Measurements from ENCODE around the gene TP53RK. TPM values are rescaled to one million over a fixed set of nuclear protein-coding genes. Genes with fewer than 3 reads are reported as not detected.

Gene TP53RK
- total RNA-seq, 1 experiment from 2014 or later = 21.5 TPM

DNA sequence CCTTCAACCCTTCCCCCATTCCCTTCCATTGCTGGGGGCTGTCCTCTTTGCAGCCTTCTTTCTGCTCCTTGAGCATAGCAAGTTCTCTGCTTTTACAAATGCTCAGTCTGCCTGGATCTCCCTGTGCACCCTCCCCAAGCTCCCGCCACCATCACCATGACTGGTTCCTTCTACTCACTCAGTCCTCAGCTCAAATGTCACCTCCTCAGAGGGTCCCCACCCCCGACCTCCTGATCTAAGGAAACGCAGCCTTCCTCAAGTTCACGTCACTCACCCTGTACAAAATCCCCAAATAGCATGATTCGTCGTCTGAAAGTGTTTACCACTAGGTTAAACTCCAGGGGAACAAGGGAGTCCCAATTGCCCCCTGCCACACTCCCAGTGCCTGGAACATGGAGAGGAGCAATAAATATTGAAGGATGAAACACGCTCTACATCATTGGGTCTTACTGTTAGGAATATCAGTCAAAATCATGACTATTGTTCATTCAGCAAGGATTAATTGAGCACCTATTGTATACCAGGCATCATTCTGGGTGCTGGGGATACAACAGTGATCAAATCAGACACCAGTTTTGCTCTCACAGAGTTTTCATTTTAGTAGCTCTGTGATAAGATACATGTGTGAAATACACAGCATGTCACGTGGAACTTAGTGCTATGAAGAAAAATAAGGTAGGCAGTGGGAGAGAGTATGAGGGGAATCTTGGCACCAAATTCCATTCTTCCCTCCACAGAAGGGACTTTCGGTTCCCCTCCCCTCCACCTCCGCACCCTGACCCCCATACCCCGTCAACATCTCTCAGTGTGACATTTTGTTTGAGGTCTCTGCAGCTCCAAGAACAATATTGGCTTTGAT is 15.6 kb downstream of the TP53RK start:
- Mint-ChIP-seq H3K9me3 (peaks cover 11 to 22% of the 10 kb centered on the region in 2 experiments), H3K27me3 (ENCODE audit: low read depth) (peaks cover 1% of the 10 kb centered on the region; the same call in 1 of the 2 replicates), H3K4me3 (no peak overlapping the region), H3K27ac (peak overlapping the region; percentile 92 to 94 (median 93); a peak in 4 of 7 replicates), H3K36me3 (ENCODE audit: insufficient read depth in 1 of 3, low read depth in 3 of 3) (peaks cover 18 to 50% (median 42%) of the 10 kb centered on the region in 3 experiments), H3K4me1 (peaks cover 19 to 36% of the 10 kb centered on the region in 2 experiments)
- H3K23me2 ChIP-seq (ENCODE audit: insufficient read length, low read depth, low read length, poor library complexity, severe bottlenecking) = no peaks in the 10 kb centered on the region
- H2BK5ac ChIP-seq (ENCODE audit: insufficient read length, low read length) = no peak overlapping the region
- no peak overlapping the region for H3T11ph ChIP-seq (ENCODE audit: low read length)
- H3K4me2 ChIP-seq (ENCODE audit: insufficient read depth, insufficient read length, low read length) = no peak overlapping the region
- peaks cover 3% of the 10 kb centered on the region for H3K79me1 ChIP-seq (ENCODE audit: insufficient read depth, low read depth, low read length, poor library complexity, severe bottlenecking)
- no peak overlapping the region for H3K9ac ChIP-seq (ENCODE audit: extremely low read depth, insufficient read length, low read length)
- no peak overlapping the region for H3K4ac ChIP-seq (ENCODE audit: low read depth, low read length)
- TF ChIP-seq CTCF (conservative IDR thresholded peaks at IDR 0.05) = no peak
- DNase-seq = no peak
- no peak overlapping the region for H4K91ac ChIP-seq (ENCODE audit: insufficient read length, low read depth, low read length)
- H2BK15ac ChIP-seq (ENCODE audit: low read depth, low read length) = no peak overlapping the region
- H4K8ac ChIP-seq (replicated peaks; ENCODE audit: insufficient read length, low read depth, low read length) = no peak overlapping the region
- no peak overlapping the region for H3K14ac ChIP-seq (ENCODE audit: insufficient read depth, low read length)
- no peaks in the 10 kb centered on the region; the same call in 1 of the 2 replicates for H3K4me1 ChIP-seq (ENCODE audit: insufficient read depth, low read length)
- H3K27ac ChIP-seq (ENCODE audit: insufficient read length, low read depth, low read length) = no peak overlapping the region
- H2BK12ac ChIP-seq (ENCODE audit: insufficient read length, low read depth, low read length) = no peak overlapping the region
- H3K18ac ChIP-seq (ENCODE audit: insufficient read length, low read depth, low read length) = no peak overlapping the region
- no peak overlapping the region for H2BK120ac ChIP-seq (ENCODE audit: low read depth, low read length, poor library complexity, severe bottlenecking)
- 0 out of 2 replicates have a peak, but pooled peaks cover 3% of the 10 kb centered on the region for H3K79me2 ChIP-seq (ENCODE audit: insufficient read depth, low read length)
- H3K23ac ChIP-seq (ENCODE audit: insufficient read length, low read depth, low read length) = no peak overlapping the region
- H4K5ac ChIP-seq (ENCODE audit: insufficient read length, low read depth, low read length) = no peak overlapping the region
- peaks cover 5% of the 10 kb centered on the region for H3K9me3 ChIP-seq (ENCODE audit: control insufficient read depth, low read depth, low read length)
- no CpG with 5 or more reads among the region's 11 CpGs for WGBS (ENCODE audit: extremely low coverage, insufficient read length, low lambda C conversion rate)
- no peak overlapping the region for H2BK20ac ChIP-seq (ENCODE audit: low read depth, low read length, poor library complexity, severe bottlenecking)
- H3K27me3 ChIP-seq (ENCODE audit: insufficient read depth, low read length) = no peaks in the 10 kb centered on the region
- H2AFZ ChIP-seq (ENCODE audit: low read length) = no peak overlapping the region
- peaks cover 2% of the 10 kb centered on the region for H4K20me1 ChIP-seq (ENCODE audit: control insufficient read depth, insufficient read depth, insufficient read length)
- no peak overlapping the region for H3K56ac ChIP-seq (ENCODE audit: insufficient read length, low read depth, low read length)
- H2AK5ac ChIP-seq (ENCODE audit: insufficient read length, low read length) = no peak overlapping the region
